Activated T-cell treated with anti-CD3 and anti-CD28 coated beads, Interleukin-2, amount 50 U/mL, for 24 hours (primary cell): ENCODE data around the gene MYL12B.
A peak's percentile ranks its signal among the peaks of the same experiment; 100 is the strongest.
"Not testable (repeated sequence)": the region's sequence is repeated elsewhere in the genome, so short reads cannot be mapped to it uniquely, and the experiment has no call there.

Experiments used
- DNase-seq: peaks from one replicate; pipeline ENCODE4 v3.0.0-alpha.2; 2020
- H3K27ac Mint-ChIP-seq: 2 replicates; pipeline ENCODE4 v1.8.0; 2020; ENCODE audit warnings: mild to moderate bottlenecking, mixed read lengths
- H3K27me3 Mint-ChIP-seq: 2 replicates; pipeline ENCODE4 v1.8.0; 2020; ENCODE audit warnings: mixed read lengths
- H3K36me3 Mint-ChIP-seq: 2 replicates; pipeline ENCODE4 v1.8.0; 2020; ENCODE audit warnings: low read depth, mixed read lengths
- H3K4me1 Mint-ChIP-seq: 2 replicates; pipeline ENCODE4 v1.8.0; 2020; ENCODE audit warnings: low read depth, mixed read lengths
- H3K4me3 Mint-ChIP-seq: 2 replicates; pipeline ENCODE4 v1.8.0; 2020; ENCODE audit warnings: mild to moderate bottlenecking, moderate library complexity, mixed read lengths
- H3K9me3 Mint-ChIP-seq: 2 replicates; pipeline ENCODE4 v1.8.0; 2020; ENCODE audit warnings: mixed read lengths

Gene MYL12B

GRCh38 chr18:3263132-3263700 is 1.3 kb downstream of the MYL12B start:
- Mint-ChIP-seq H3K36me3 (peaks cover 49% of the 10 kb centered on the region), H3K4me1 (peaks cover 74% of the 10 kb centered on the region), H3K9me3 (no peaks in the 10 kb centered on the region), H3K27ac (peak overlapping the region; percentile 93), H3K4me3 (peak overlapping the region; percentile 89), H3K27me3 (no peaks in the 10 kb centered on the region)
- no peak for DNase-seq

- no peak for DNase-seq
- H3K27me3 Mint-ChIP-seq = no peaks in the 10 kb centered on the region
- peak overlapping the region; percentile 87 for H3K27ac Mint-ChIP-seq
These were observed 2.4 kb downstream of the MYL12B start for GRCh38 chr18:3264362-3264761.

GRCh38 chr18:3265564-3266033 is 3.7 kb downstream of the MYL12B start:
- H3K27me3 Mint-ChIP-seq = no peaks in the 10 kb centered on the region
- H3K9me3 Mint-ChIP-seq = no peaks in the 10 kb centered on the region
- DNase-seq = no peak
- H3K4me3 Mint-ChIP-seq = peak overlapping the region; percentile 2
- H3K36me3 Mint-ChIP-seq = peaks cover 36% of the 10 kb centered on the region
- peak overlapping the region; percentile 78 for H3K27ac Mint-ChIP-seq
- peaks cover 76% of the 10 kb centered on the region for H3K4me1 Mint-ChIP-seq

More at GRCh38 chr18:3264362-3264761, 2.4 kb downstream of the MYL12B start:
- Mint-ChIP-seq H3K4me3 (peak overlapping the region; percentile 51), H3K36me3 (peaks cover 38% of the 10 kb centered on the region), H3K9me3 (no peaks in the 10 kb centered on the region), H3K4me1 (peaks cover 75% of the 10 kb centered on the region)

GRCh38 chr18:3266062-3266608 is 4.2 kb downstream of the MYL12B start:
- H3K36me3 Mint-ChIP-seq = peaks cover 31% of the 10 kb centered on the region
- peak overlapping the region; percentile 78 for H3K27ac Mint-ChIP-seq
- H3K4me1 Mint-ChIP-seq = peaks cover 76% of the 10 kb centered on the region
- H3K9me3 Mint-ChIP-seq = no peaks in the 10 kb centered on the region
- H3K27me3 Mint-ChIP-seq = no peaks in the 10 kb centered on the region
- DNase-seq = no peak
- no peak overlapping the region for H3K4me3 Mint-ChIP-seq

- Mint-ChIP-seq H3K4me3 (no peak overlapping the region), H3K36me3 (peaks cover 36% of the 10 kb centered on the region), H3K27ac (peak overlapping the region; percentile 46), H3K4me1 (peaks cover 92% of the 10 kb centered on the region), H3K9me3 (no peaks in the 10 kb centered on the region), H3K27me3 (no peaks in the 10 kb centered on the region)
- DNase-seq = no peak
These were observed 6.4 kb downstream of the MYL12B start for GRCh38 chr18:3268306-3268705.

- no peak for DNase-seq
- no peaks in the 10 kb centered on the region for H3K27me3 Mint-ChIP-seq
These were observed 7.4 kb downstream of the MYL12B start for GRCh38 chr18:3269241-3269913.

GRCh38 chr18:3269914-3270299 is 8.0 kb downstream of the MYL12B start:
- peaks cover 77% of the 10 kb centered on the region for H3K4me1 Mint-ChIP-seq
- peaks cover 48% of the 10 kb centered on the region for H3K36me3 Mint-ChIP-seq
- H3K9me3 Mint-ChIP-seq = no peaks in the 10 kb centered on the region
- no peaks in the 10 kb centered on the region for H3K27me3 Mint-ChIP-seq
- DNase-seq = no peak
- H3K4me3 Mint-ChIP-seq = no peak overlapping the region
- H3K27ac Mint-ChIP-seq = peak overlapping the region; percentile 76

More at GRCh38 chr18:3269241-3269913, 7.4 kb downstream of the MYL12B start:
- H3K4me3 Mint-ChIP-seq = no peak overlapping the region
- peak overlapping the region; percentile 76 for H3K27ac Mint-ChIP-seq
- H3K36me3 Mint-ChIP-seq = peaks cover 46% of the 10 kb centered on the region
- no peaks in the 10 kb centered on the region for H3K9me3 Mint-ChIP-seq
- peaks cover 82% of the 10 kb centered on the region for H3K4me1 Mint-ChIP-seq

GRCh38 chr18:3273042-3273441 is 11.1 kb downstream of the MYL12B start:
- Mint-ChIP-seq H3K9me3 (no peaks in the 10 kb centered on the region), H3K4me3 (no peak overlapping the region), H3K27ac (peak overlapping the region; percentile 86), H3K27me3 (no peaks in the 10 kb centered on the region), H3K4me1 (peaks cover 57% of the 10 kb centered on the region), H3K36me3 (peaks cover 63% of the 10 kb centered on the region)
- no peak for DNase-seq

GRCh38 chr18:3277643-3278213 is 15.8 kb downstream of the MYL12B start:
- H3K4me3 Mint-ChIP-seq, H3K9me3 Mint-ChIP-seq, H3K27me3 Mint-ChIP-seq, DNase-seq: not testable (repeated sequence)
- Mint-ChIP-seq H3K36me3 (peaks cover 62% of the 10 kb centered on the region), H3K4me1 (peaks cover 16% of the 10 kb centered on the region), H3K27ac (peak overlapping the region; percentile 35)

GRCh38 chr18:3279201-3280185 is 17.6 kb downstream of the MYL12B start:
- peaks cover 10% of the 10 kb centered on the region for H3K4me1 Mint-ChIP-seq
- no peak for DNase-seq
- peak overlapping the region; percentile 16 for H3K27ac Mint-ChIP-seq
- H3K27me3 Mint-ChIP-seq = no peaks in the 10 kb centered on the region
- no peaks in the 10 kb centered on the region for H3K9me3 Mint-ChIP-seq
- no peak overlapping the region for H3K4me3 Mint-ChIP-seq
- H3K36me3 Mint-ChIP-seq = peaks cover 44% of the 10 kb centered on the region

- peaks cover 10% of the 10 kb centered on the region for H3K4me1 Mint-ChIP-seq
- no peak for DNase-seq
- no peak overlapping the region for H3K27ac Mint-ChIP-seq
These were observed 19.8 kb downstream of the MYL12B start for GRCh38 chr18:3281456-3282400.

GRCh38 chr18:3283253-3283863 is 21.4 kb downstream of the MYL12B start:
- H3K27me3 Mint-ChIP-seq = no peaks in the 10 kb centered on the region
- no peak for DNase-seq
- H3K27ac Mint-ChIP-seq = no peak overlapping the region
- H3K4me1 Mint-ChIP-seq = peaks cover 4% of the 10 kb centered on the region
- peaks cover 3% of the 10 kb centered on the region for H3K9me3 Mint-ChIP-seq
- H3K36me3 Mint-ChIP-seq = peaks cover 9% of the 10 kb centered on the region
- H3K4me3 Mint-ChIP-seq = no peak overlapping the region

More at GRCh38 chr18:3281456-3282400, 19.8 kb downstream of the MYL12B start:
- peaks cover 23% of the 10 kb centered on the region for H3K36me3 Mint-ChIP-seq
- no peaks in the 10 kb centered on the region for H3K9me3 Mint-ChIP-seq
- no peak overlapping the region for H3K4me3 Mint-ChIP-seq
- H3K27me3 Mint-ChIP-seq = no peaks in the 10 kb centered on the region

- Mint-ChIP-seq H3K27me3 (no peaks in the 10 kb centered on the region), H3K27ac (no peak overlapping the region), H3K4me1 (peaks cover 4% of the 10 kb centered on the region), H3K9me3 (peaks cover 4% of the 10 kb centered on the region), H3K36me3 (peaks cover 4% of the 10 kb centered on the region), H3K4me3 (no peak overlapping the region)
- no peak for DNase-seq
These were observed 22.0 kb downstream of the MYL12B start for GRCh38 chr18:3283908-3284307.
